Large intestine (tissue), 3 donors: ENCODE data around the gene CMTM6. TPM values are rescaled to one million over a fixed set of nuclear protein-coding genes. Genes with fewer than 3 reads are reported as not detected.
"Not testable (repeated sequence)": the region's sequence is repeated elsewhere in the genome, so short reads cannot be mapped to it uniquely, and the experiment has no call there.

Experiments used
- DNase-seq, 2 donors: peaks; one replicate each; pipeline versions ENCODE4 v3.0.0 to v3.0.0-alpha.2; 2013
- H3K27ac ChIP-seq: one replicate; pipeline ENCODE4 v1.5.1; 2013; ENCODE audit warnings: low read length
- H3K27me3 ChIP-seq: 2 replicates; pipeline ENCODE4 v1.6.1; 2013; ENCODE audit warnings: low read length; ENCODE audit not compliant: control insufficient read depth, insufficient read depth
- H3K36me3 ChIP-seq: 2 replicates; pipeline ENCODE4 v1.6.1; 2013; ENCODE audit warnings: low read length; ENCODE audit not compliant: control insufficient read depth, insufficient read depth
- H3K4me1 ChIP-seq: one replicate; pipeline ENCODE4 v1.6.1; 2013; ENCODE audit warnings: low read length; ENCODE audit not compliant: control insufficient read depth, insufficient read depth
- H3K4me3 ChIP-seq: one replicate; pipeline ENCODE4 v1.5.1; 2013; ENCODE audit warnings: low read length
- H3K9me3 ChIP-seq: one replicate; pipeline ENCODE4 v1.6.1; 2013; ENCODE audit warnings: mild to moderate bottlenecking, low read depth, low read length, moderate library complexity; ENCODE audit not compliant: control insufficient read depth
- WGBS: methylation state at CpG from one replicate; pipeline ENCODE4 v1.1.5; 2013; ENCODE audit warnings: low lambda C conversion rate; ENCODE audit not compliant: insufficient coverage; 5-methylcytosine and 5-hydroxymethylcytosine counted together
- polyA plus RNA-seq: library from polyadenylated mRNA; unstranded; fragments of 120-200 nt; gene quantifications from one replicate; pipeline ENCODE4 v1.2.1, GENCODE V29; 2013

CMTM6 gene
- polyA plus RNA-seq, 1 donor, result 49.7 TPM

GRCh38 chr3:32531010-32531647 lies 28.5 kb upstream of the CMTM6 start:
- Histone ChIP-seq H3K9me3 (no peaks in the 10 kb centered on the region), H3K4me3 (no peak overlapping the region), H3K27me3 (no peaks in the 10 kb centered on the region), H3K27ac (no peak overlapping the region), H3K36me3 (peaks cover 54% of the 10 kb centered on the region), H3K4me1 (no peaks in the 10 kb centered on the region)
- DNase-seq, result no peak

GRCh38 chr3:32525720-32526119 lies 23.1 kb upstream of the CMTM6 start:
- Histone ChIP-seq H3K27me3 (no peaks in the 10 kb centered on the region), H3K27ac (no peak overlapping the region), H3K9me3 (no peaks in the 10 kb centered on the region), H3K4me3 (no peak overlapping the region), H3K4me1 (no peaks in the 10 kb centered on the region), H3K36me3 (peaks cover 33% of the 10 kb centered on the region)
- DNase-seq, result no peak

GRCh38 chr3:32522682-32523081 lies 20.0 kb upstream of the CMTM6 start:
- Histone ChIP-seq H3K4me3 (no peak overlapping the region), H3K9me3 (no peaks in the 10 kb centered on the region), H3K36me3 (peaks cover 22% of the 10 kb centered on the region), H3K27ac (no peak overlapping the region), H3K27me3 (no peaks in the 10 kb centered on the region), H3K4me1 (no peaks in the 10 kb centered on the region)
- no peak for DNase-seq
- 79% methylated on average over 5 of the region's 7 CpGs for WGBS

GRCh38 chr3:32518921-32519320 lies 16.3 kb upstream of the CMTM6 start:
- not testable (repeated sequence) for H3K4me1 ChIP-seq, H3K27ac ChIP-seq, H3K9me3 ChIP-seq, DNase-seq, H3K27me3 ChIP-seq, H3K4me3 ChIP-seq, H3K36me3 ChIP-seq
- WGBS, result 90% methylated on average over 2 of the region's 5 CpGs

- H3K27ac ChIP-seq, H3K9me3 ChIP-seq, H3K36me3 ChIP-seq, H3K27me3 ChIP-seq, DNase-seq, H3K4me1 ChIP-seq, H3K4me3 ChIP-seq: not testable (repeated sequence)
- WGBS, result 100% methylated on average over 1 of the region's 9 CpGs
Measured at GRCh38 chr3:32516751-32517150, 14.1 kb upstream of the CMTM6 start.

- Histone ChIP-seq H3K4me3 (no peak overlapping the region), H3K27ac (no peak overlapping the region), H3K9me3 (no peaks in the 10 kb centered on the region), H3K27me3 (no peaks in the 10 kb centered on the region), H3K4me1 (peaks cover 19% of the 10 kb centered on the region), H3K36me3 (no peaks in the 10 kb centered on the region)
- DNase-seq, result no peak
- WGBS, result 83% methylated on average over 1 of the region's 2 CpGs
Measured at GRCh38 chr3:32511005-32511404, 8.4 kb upstream of the CMTM6 start.

- H3K36me3 ChIP-seq, result no peaks in the 10 kb centered on the region
- H3K27ac ChIP-seq, result no peak overlapping the region
- H3K9me3 ChIP-seq, result no peaks in the 10 kb centered on the region
- WGBS, result 88% methylated on average over 1 of the region's 3 CpGs
- peak; percentile 67 to 69 for DNase-seq
- H3K4me3 ChIP-seq, result no peak overlapping the region
- H3K27me3 ChIP-seq, result no peaks in the 10 kb centered on the region
- peaks cover 19% of the 10 kb centered on the region for H3K4me1 ChIP-seq
Measured at GRCh38 chr3:32510075-32510724, 7.5 kb upstream of the CMTM6 start.

- H3K27ac ChIP-seq, result no peak overlapping the region
- peak; percentile 37 to 63 for DNase-seq
Measured at GRCh38 chr3:32508711-32509110, 6.1 kb upstream of the CMTM6 start.

GRCh38 chr3:32506466-32506865 lies 3.8 kb upstream of the CMTM6 start:
- peaks cover 4% of the 10 kb centered on the region for H3K9me3 ChIP-seq
- no peak overlapping the region for H3K4me3 ChIP-seq
- DNase-seq, result no peak
- H3K27ac ChIP-seq, result no peak overlapping the region
- no CpG with 5 or more reads among the region's 4 CpGs for WGBS
- H3K4me1 ChIP-seq, result peaks cover 11% of the 10 kb centered on the region
- H3K36me3 ChIP-seq, result no peaks in the 10 kb centered on the region
- H3K27me3 ChIP-seq, result no peaks in the 10 kb centered on the region

More at GRCh38 chr3:32508711-32509110, 6.1 kb upstream of the CMTM6 start:
- Histone ChIP-seq H3K4me3 (no peak overlapping the region), H3K4me1 (peaks cover 19% of the 10 kb centered on the region), H3K9me3 (no peaks in the 10 kb centered on the region), H3K36me3 (no peaks in the 10 kb centered on the region), H3K27me3 (no peaks in the 10 kb centered on the region)
- 57% methylated on average over 1 of the region's 7 CpGs for WGBS

- WGBS, result 19% methylated on average over 2 of the region's 6 CpGs
- Histone ChIP-seq H3K27me3 (no peaks in the 10 kb centered on the region), H3K27ac (peak overlapping the region; percentile 99), H3K4me3 (peak overlapping the region; percentile 99), H3K36me3 (no peaks in the 10 kb centered on the region), H3K9me3 (peaks cover 4% of the 10 kb centered on the region), H3K4me1 (peaks cover 3% of the 10 kb centered on the region)
- no peak for DNase-seq
Measured at GRCh38 chr3:32502946-32503286, 264 bp upstream of the CMTM6 start.

- Histone ChIP-seq H3K36me3 (no peaks in the 10 kb centered on the region), H3K27ac (peak overlapping the region; percentile 99), H3K4me3 (peak overlapping the region; percentile 99), H3K9me3 (peaks cover 4% of the 10 kb centered on the region), H3K27me3 (no peaks in the 10 kb centered on the region), H3K4me1 (peaks cover 4% of the 10 kb centered on the region)
- WGBS, result no CpG with 5 or more reads among the region's 4 CpGs
- DNase-seq, result no peak
Measured at GRCh38 chr3:32501783-32502117, 902 bp downstream of the CMTM6 start.
